Gastrocnemius medialis (tissue), 4 donors: ENCODE data around the gene MAP7. TPM values are rescaled to one million over a fixed set of nuclear protein-coding genes. Genes with fewer than 3 reads are reported as not detected.

ENCODE experiments used
- ATAC-seq, 2 donors: fragments of 150-250 bp; one replicate each; pipeline ENCODE4 v1.9.1; 2016
- DNase-seq, 2 donors: peaks; one replicate each; pipeline ENCODE4 v3.0.0-alpha.2; 2019
- H3K27ac ChIP-seq, 4 donors: fragments of 200-600 bp; sonication (generic); 1 replicate in 1 of 4; 2 replicates in 3 of 4; pipeline ENCODE4 v1.5.1; 2016 to 2018; ENCODE audit warnings: mild to moderate bottlenecking in 2 of 4, moderate library complexity in 1 of 4
- H3K27me3 ChIP-seq, 3 donors: fragments of 200-600 bp; sonication (generic) in 2 of 3; 1 replicate in 1 of 3; 2 replicates in 2 of 3; pipeline versions ENCODE4 v1.5.1 to v1.6.0; 2016 to 2019; ENCODE audit warnings: mild to moderate bottlenecking in 1 of 3, moderate library complexity in 1 of 3
- H3K36me3 ChIP-seq, 2 donors: fragments of 200-600 bp; sonication (generic) in 1 of 2; one replicate each; pipeline ENCODE4 v1.5.1; 2017 to 2018
- H3K4me1 ChIP-seq, 2 donors: fragments of 200-600 bp; sonication (generic) in 1 of 2; one replicate each; pipeline ENCODE4 v1.5.1; 2016 to 2017; ENCODE audit warnings: mild to moderate bottlenecking in 2 of 2
- H3K4me3 ChIP-seq, 4 donors: fragments of 200-600 bp; sonication (generic) in 3 of 4; 1 replicate in 1 of 4; 2 replicates in 3 of 4; pipeline ENCODE4 v1.5.1; 2016 to 2019; ENCODE audit warnings: mild to moderate bottlenecking in 2 of 4
- H3K9me3 ChIP-seq, 3 donors: fragments of 200-600 bp; sonication (generic) in 2 of 3; 1 replicate in 1 of 3; 2 replicates in 2 of 3; pipeline ENCODE4 v1.5.1; 2016 to 2019
- POLR2A ChIP-seq, 2 donors: fragments of 450-650 bp; IDR thresholded peaks; one replicate each; pipeline ENCODE4 v1.6.1; 2017; ENCODE audit warnings: antibody characterized with exemption in 2 of 2, mild to moderate bottlenecking in 2 of 2, moderate library complexity in 2 of 2
- in situ Hi-C, 4 donors: fragments of 200-750 bp; cut with MboI; loops; one replicate each; pipeline versions ENCODE4 v1.15.0 to v1.8.0; 2017; ENCODE audit warnings: low sequenced_read_pairs in 4 of 4
- intact Hi-C: fragments of 100-400 bp; cut with DNase I; formaldehyde crosslinking; loops from one replicate; pipeline ENCODE4 v1.15.1; 2023; ENCODE audit warnings: low total_unique reads
- total RNA-seq, 4 donors: library from RNA; depleted of rRNA; stranded (reverse); fragments of >200 nt; gene quantifications; one replicate each; pipeline versions ENCODE4 v1.1.0 to v1.2.3, GENCODE V29; 2016
- TF ChIP-seq, protein P1 (sequence below), 5 experiments: fragments of 450-650 bp in 3 of 5; fragments of 200-600 bp in 2 of 5; sonication (generic) in 2 of 5; IDR thresholded peaks in 4 of 5; conservative IDR thresholded peaks in 1 of 5; 1 replicate in 4 of 5; 2 replicates in 1 of 5; pipeline ENCODE4 v1.5.1; 2016 to 2019; ENCODE audit warnings: antibody characterized with exemption in 5 of 5, mild to moderate bottlenecking in 3 of 5, moderate library complexity in 3 of 5

The MAP7 gene
- total RNA-seq, 4 donors from 2014 or later, result 0.22 to 0.56 (median 0.39) TPM

- H3K9me3 ChIP-seq, result no peaks in the 10 kb centered on the region
- no peak for ATAC-seq
- in situ Hi-C loops, result no loop called here
- no peaks in the 10 kb centered on the region for H3K4me1 ChIP-seq
- intact Hi-C loops, result no loop called here
- DNase-seq, result no peak
- no peaks in the 10 kb centered on the region for H3K27me3 ChIP-seq
- no peaks in the 10 kb centered on the region for H3K36me3 ChIP-seq
- TF ChIP-seq, protein P1, sequence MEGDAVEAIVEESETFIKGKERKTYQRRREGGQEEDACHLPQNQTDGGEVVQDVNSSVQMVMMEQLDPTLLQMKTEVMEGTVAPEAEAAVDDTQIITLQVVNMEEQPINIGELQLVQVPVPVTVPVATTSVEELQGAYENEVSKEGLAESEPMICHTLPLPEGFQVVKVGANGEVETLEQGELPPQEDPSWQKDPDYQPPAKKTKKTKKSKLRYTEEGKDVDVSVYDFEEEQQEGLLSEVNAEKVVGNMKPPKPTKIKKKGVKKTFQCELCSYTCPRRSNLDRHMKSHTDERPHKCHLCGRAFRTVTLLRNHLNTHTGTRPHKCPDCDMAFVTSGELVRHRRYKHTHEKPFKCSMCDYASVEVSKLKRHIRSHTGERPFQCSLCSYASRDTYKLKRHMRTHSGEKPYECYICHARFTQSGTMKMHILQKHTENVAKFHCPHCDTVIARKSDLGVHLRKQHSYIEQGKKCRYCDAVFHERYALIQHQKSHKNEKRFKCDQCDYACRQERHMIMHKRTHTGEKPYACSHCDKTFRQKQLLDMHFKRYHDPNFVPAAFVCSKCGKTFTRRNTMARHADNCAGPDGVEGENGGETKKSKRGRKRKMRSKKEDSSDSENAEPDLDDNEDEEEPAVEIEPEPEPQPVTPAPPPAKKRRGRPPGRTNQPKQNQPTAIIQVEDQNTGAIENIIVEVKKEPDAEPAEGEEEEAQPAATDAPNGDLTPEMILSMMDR (IDR thresholded peaks at IDR 0.05 in 4 of 5, conservative IDR thresholded peaks at IDR 0.05 in 1 of 5), result no peak
- H3K27ac ChIP-seq, result no peak overlapping the region
- no peak overlapping the region for H3K4me3 ChIP-seq
These were observed 134.7 kb downstream of the MAP7 start for GRCh38 chr6:136415351-136416007.

- ATAC-seq, result no peak
- Histone ChIP-seq H3K4me1 (no peaks in the 10 kb centered on the region), H3K27me3 (no peaks in the 10 kb centered on the region), H3K4me3 (no peak overlapping the region), H3K27ac (no peak overlapping the region), H3K9me3 (no peaks in the 10 kb centered on the region), H3K36me3 (no peaks in the 10 kb centered on the region)
- DNase-seq, result no peak
- TF ChIP-seq, protein P1 (IDR thresholded peaks at IDR 0.05 in 4 of 5, conservative IDR thresholded peaks at IDR 0.05 in 1 of 5), result no peak
- TF ChIP-seq POLR2A (IDR thresholded peaks at IDR 0.05), result no peak
- intact Hi-C loops, result no loop called here
- in situ Hi-C loops, result no loop called here
These were observed 137.8 kb downstream of the MAP7 start for GRCh38 chr6:136412410-136412809.

- no peak for DNase-seq
- TF ChIP-seq POLR2A (IDR thresholded peaks at IDR 0.05), result no peak
- TF ChIP-seq, protein P1 (IDR thresholded peaks at IDR 0.05 in 4 of 5, conservative IDR thresholded peaks at IDR 0.05 in 1 of 5), result no peak
These were observed 138.5 kb downstream of the MAP7 start for GRCh38 chr6:136411453-136412354.

DNA sequence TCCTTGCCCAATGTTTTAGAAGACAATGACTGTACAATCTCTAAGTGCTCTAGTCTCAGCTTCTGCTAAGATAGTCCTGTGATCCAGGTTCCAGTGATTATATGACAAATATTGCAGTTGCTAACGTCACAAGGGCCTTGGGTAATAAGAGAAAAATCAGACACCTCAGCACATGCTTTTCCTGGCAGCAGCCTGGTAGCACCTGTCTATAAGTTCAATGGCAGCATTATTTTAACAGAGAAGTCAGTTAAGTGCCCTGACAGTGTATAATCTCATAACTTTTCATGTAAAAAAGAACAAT lies 139.2 kb downstream of the MAP7 start:
- Histone ChIP-seq H3K4me3 (no peak overlapping the region), H3K27me3 (no peaks in the 10 kb centered on the region), H3K4me1 (no peaks in the 10 kb centered on the region), H3K9me3 (no peaks in the 10 kb centered on the region), H3K36me3 (no peaks in the 10 kb centered on the region), H3K27ac (no peak overlapping the region)
- TF ChIP-seq POLR2A (IDR thresholded peaks at IDR 0.05), result no peak
- TF ChIP-seq, protein P1 (IDR thresholded peaks at IDR 0.05 in 4 of 5, conservative IDR thresholded peaks at IDR 0.05 in 1 of 5), result no peak
- no peak for ATAC-seq
- no peak for DNase-seq
- in situ Hi-C loops (no loop called here), intact Hi-C loops (no loop called here)

More at GRCh38 chr6:136411453-136412354, 138.5 kb downstream of the MAP7 start:
- H3K4me3 ChIP-seq, result no peak overlapping the region
- no peaks in the 10 kb centered on the region for H3K27me3 ChIP-seq
- no peak overlapping the region for H3K27ac ChIP-seq
- no peaks in the 10 kb centered on the region for H3K9me3 ChIP-seq
- H3K4me1 ChIP-seq, result no peaks in the 10 kb centered on the region
- intact Hi-C loops, result no loop called here
- in situ Hi-C loops, result no loop called here
- ATAC-seq, result no peak
- H3K36me3 ChIP-seq, result no peaks in the 10 kb centered on the region
